Measurements from ENCODE around the gene EPHA4. TPM values are rescaled to one million over a fixed set of nuclear protein-coding genes. Genes with fewer than 3 reads are reported as not detected.

Gene EPHA4
- total RNA-seq, 2 experiments from 2014 or later, result 6.3 to 7.0 TPM

DNA sequence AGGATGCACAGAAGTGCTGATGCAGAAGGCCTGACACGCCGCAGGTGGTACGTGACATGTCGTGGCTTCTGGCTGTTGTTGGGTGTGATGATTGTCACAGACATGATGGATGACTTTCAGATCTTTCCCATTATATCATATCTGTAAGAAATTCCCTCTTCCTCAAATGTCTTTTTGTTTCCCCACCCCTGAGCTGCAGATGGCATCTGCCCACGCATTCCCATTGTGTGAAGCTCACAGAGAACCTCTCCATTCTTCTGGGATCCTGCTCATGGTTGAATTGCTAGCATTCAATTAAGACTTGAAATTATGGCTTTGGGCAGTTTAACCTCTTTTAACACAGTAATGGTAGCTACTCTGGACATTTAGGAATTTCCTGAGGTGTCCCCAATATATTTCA is 28.3 kb upstream of the EPHA4 start:
- Mint-ChIP-seq H3K27ac (no peak overlapping the region), H3K36me3 (no peaks in the 10 kb centered on the region), H3K4me3 (no peak overlapping the region), H3K27me3 (peaks cover 5% of the 10 kb centered on the region), H3K4me1 (ENCODE audit: low read depth) (no peaks in the 10 kb centered on the region), H3K9me3 (no peaks in the 10 kb centered on the region)
- intact Hi-C loops (cut with micrococcal nuclease), result no loop called here
- CTCF ChIA-PET, result interaction anchor here (0.7 kb wide), 1 partner anchor 106 kb away, joined by 3 read pairs; no protein-coding TSS in a partner anchor
- DNase-seq, result no peak
- POLR2A ChIA-PET, result no interaction called here

- H3K27ac Mint-ChIP-seq, result no peak overlapping the region
- peaks cover 11% of the 10 kb centered on the region for H3K27me3 Mint-ChIP-seq
- H3K4me1 Mint-ChIP-seq (ENCODE audit: low read depth), result no peaks in the 10 kb centered on the region
- no peak for DNase-seq
- no peaks in the 10 kb centered on the region for H3K9me3 Mint-ChIP-seq
- intact Hi-C loops (cut with micrococcal nuclease), result no loop called here
- POLR2A ChIA-PET, result no interaction called here
- no peaks in the 10 kb centered on the region for H3K36me3 Mint-ChIP-seq
- no peak overlapping the region for H3K4me3 Mint-ChIP-seq
- CTCF ChIA-PET, result no interaction called here
These were observed 24.1 kb upstream of the EPHA4 start for GRCh38 chr2:221596192-221596591.

DNA sequence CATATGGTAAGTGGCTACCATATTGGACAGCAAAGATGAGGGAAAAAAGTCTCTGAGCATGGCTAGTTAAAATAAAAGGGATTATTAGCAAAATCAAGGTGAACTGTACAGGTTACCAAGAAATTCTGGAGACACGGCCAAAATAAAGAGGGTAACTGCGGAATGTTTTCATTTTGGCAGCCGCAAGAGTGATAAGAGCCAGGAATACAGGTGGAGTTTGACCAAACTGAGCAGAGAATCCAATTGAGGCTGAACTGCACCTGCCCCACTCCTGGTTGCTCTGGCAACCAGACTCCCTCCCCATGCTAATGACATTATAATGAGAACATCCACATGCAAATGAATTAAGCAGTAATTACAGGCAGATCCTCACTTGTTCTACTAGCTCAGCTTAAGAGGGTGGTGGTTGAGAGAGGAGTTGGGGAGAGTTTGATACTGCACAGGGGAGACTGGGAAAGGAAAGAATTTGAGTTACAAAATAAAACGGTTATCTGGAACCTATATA is 18.8 kb upstream of the EPHA4 start:
- peaks cover 22% of the 10 kb centered on the region for H3K27me3 Mint-ChIP-seq
- H3K36me3 Mint-ChIP-seq, result no peaks in the 10 kb centered on the region
- H3K4me3 Mint-ChIP-seq, result no peak overlapping the region
- H3K9me3 Mint-ChIP-seq, result no peaks in the 10 kb centered on the region
- no peak overlapping the region for H3K27ac Mint-ChIP-seq
- no peaks in the 10 kb centered on the region for H3K4me1 Mint-ChIP-seq (ENCODE audit: low read depth)
- intact Hi-C loops (cut with micrococcal nuclease), result no loop called here
- no peak for DNase-seq
- ChIA-PET POLR2A (interaction anchor here (0.6 kb wide), 1 partner anchor 266 kb away, joined by 3 read pairs; no protein-coding TSS in a partner anchor), CTCF (no interaction called here)

GRCh38 chr2:221589696-221590095 is 17.6 kb upstream of the EPHA4 start:
- intact Hi-C loops (cut with micrococcal nuclease), result no loop called here
- no peak overlapping the region for H3K4me3 Mint-ChIP-seq
- no peaks in the 10 kb centered on the region for H3K4me1 Mint-ChIP-seq (ENCODE audit: low read depth)
- no peaks in the 10 kb centered on the region for H3K9me3 Mint-ChIP-seq
- no peak for DNase-seq
- H3K27ac Mint-ChIP-seq, result no peak overlapping the region
- ChIA-PET POLR2A (no interaction called here), CTCF (no interaction called here)
- H3K36me3 Mint-ChIP-seq, result no peaks in the 10 kb centered on the region
- peaks cover 28% of the 10 kb centered on the region for H3K27me3 Mint-ChIP-seq

DNA sequence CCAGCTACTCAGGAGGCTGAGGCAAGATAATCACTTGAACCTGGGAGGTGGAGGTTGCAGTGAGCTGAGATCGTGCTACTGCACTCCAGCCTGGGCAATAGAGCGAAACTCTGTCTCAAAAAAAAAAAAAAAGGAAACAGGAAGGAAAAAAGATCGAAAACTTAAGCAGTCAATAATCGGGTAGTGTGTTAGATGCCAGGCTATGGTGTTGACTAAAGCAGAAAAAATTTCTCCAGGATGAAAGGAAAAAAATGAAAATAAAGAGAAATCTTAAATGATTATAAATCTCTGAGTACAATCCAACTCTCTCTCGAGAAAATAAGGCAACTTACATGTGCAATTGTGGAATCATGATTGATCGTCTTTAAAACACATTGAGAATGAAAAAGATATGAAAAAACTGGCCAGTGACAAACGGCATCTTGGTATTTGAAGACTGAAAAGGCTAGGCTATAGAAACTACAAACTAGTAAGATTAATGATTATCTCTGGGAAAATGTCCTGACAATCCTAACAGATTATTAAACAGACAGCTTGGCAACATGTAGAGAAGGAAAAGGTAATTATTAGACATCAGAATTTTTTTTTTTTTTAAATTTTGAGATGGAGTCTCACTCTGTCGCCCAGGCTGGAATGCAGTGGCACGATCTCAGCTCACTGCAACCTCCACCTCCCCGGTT is 16.3 kb upstream of the EPHA4 start:
- no peak overlapping the region for H3K4me3 Mint-ChIP-seq
- H3K9me3 Mint-ChIP-seq, result no peaks in the 10 kb centered on the region
- H3K36me3 Mint-ChIP-seq, result no peaks in the 10 kb centered on the region
- DNase-seq, result no peak
- H3K27me3 Mint-ChIP-seq, result peaks cover 32% of the 10 kb centered on the region
- CTCF ChIA-PET, result no interaction called here
- intact Hi-C loops (cut with micrococcal nuclease), result no loop called here
- H3K27ac Mint-ChIP-seq, result no peak overlapping the region
- H3K4me1 Mint-ChIP-seq (ENCODE audit: low read depth), result no peaks in the 10 kb centered on the region
- POLR2A ChIA-PET, result no interaction called here

DNA sequence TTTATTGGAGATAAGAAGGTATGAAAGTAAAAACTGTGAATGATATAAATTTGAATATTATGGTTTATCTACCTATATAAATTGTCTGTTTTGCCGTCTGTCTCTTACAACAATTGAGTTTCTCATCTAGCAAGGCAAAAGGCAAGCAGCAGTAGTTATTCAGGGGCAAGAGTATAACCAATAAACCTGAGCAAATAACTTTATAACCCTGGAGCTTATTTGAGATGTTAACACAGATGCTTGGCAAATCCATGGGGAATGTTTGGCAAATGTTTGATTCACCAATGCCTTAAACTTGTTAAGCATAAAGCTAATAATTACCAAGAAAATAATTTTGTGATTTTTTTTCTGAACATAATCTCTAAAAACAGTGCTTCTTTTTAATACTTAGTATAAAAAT is 9.9 kb upstream of the EPHA4 start:
- CTCF ChIA-PET, result interaction anchor here (1.1 kb wide), 1 partner anchor 8 kb away, joined by 5 read pairs; no protein-coding TSS in a partner anchor
- Mint-ChIP-seq H3K27ac (no peak overlapping the region), H3K36me3 (no peaks in the 10 kb centered on the region), H3K9me3 (no peaks in the 10 kb centered on the region), H3K4me1 (ENCODE audit: low read depth) (no peaks in the 10 kb centered on the region), H3K4me3 (no peak overlapping the region), H3K27me3 (peaks cover 39% of the 10 kb centered on the region)
- intact Hi-C loops (cut with micrococcal nuclease), result no loop called here
- DNase-seq, result no peak
- POLR2A ChIA-PET, result no interaction called here

DNA sequence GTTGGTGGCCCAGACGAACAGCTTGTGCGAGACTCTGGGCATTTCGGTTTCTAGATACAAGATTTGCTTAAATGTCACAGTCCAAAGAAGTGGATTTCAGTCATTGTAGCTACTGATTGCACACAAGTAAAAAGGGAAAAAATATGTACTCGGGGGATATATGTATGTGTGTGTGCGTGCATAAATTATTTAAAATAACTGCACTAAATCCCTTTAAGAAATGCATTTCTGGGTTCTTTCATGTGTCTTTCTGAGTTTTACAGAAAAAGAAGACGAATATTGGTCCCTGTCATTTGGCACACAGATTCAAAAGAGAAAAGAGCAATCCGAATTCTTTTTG is 2.1 kb upstream of the EPHA4 start:
- Mint-ChIP-seq H3K9me3 (no peaks in the 10 kb centered on the region), H3K27ac (no peak overlapping the region), H3K27me3 (peaks cover 36% of the 10 kb centered on the region), H3K4me3 (peak overlapping the region; percentile 81), H3K36me3 (peaks cover 2% of the 10 kb centered on the region), H3K4me1 (ENCODE audit: low read depth) (peaks cover 24% of the 10 kb centered on the region)
- ChIA-PET CTCF (interaction anchor here (0.6 to 3.0 kb wide), 20 partner anchors 8 to 1353 kb away, joined by 3 to 13 read pairs (median 5); no protein-coding TSS in a partner anchor), POLR2A (no interaction called here)
- no peak for DNase-seq
- intact Hi-C loops (cut with micrococcal nuclease), result loop anchor here (5.0 to 10.0 kb wide), 8 partner anchors 112 to 1837 kb away; partner anchors contain the start of gene SGPP2

- H3K9me3 Mint-ChIP-seq, result no peaks in the 10 kb centered on the region
- peak overlapping the region; percentile 81 for H3K4me3 Mint-ChIP-seq
- ChIA-PET POLR2A (interaction anchor here (1.0 to 2.5 kb wide), 2 partner anchors 41 to 55 kb away, joined by 3 to 6 read pairs; no protein-coding TSS in a partner anchor), CTCF (interaction anchor here (0.6 to 3.0 kb wide), 29 partner anchors 8 to 1579 kb away, joined by 3 to 13 read pairs (median 3); no protein-coding TSS in a partner anchor)
- intact Hi-C loops (cut with micrococcal nuclease), result loop anchor here (1.0 to 10.0 kb wide), 10 partner anchors 111 to 1836 kb away; partner anchors contain the start of gene SGPP2
- peaks cover 2% of the 10 kb centered on the region for H3K36me3 Mint-ChIP-seq
- peaks cover 35% of the 10 kb centered on the region for H3K27me3 Mint-ChIP-seq
- peaks cover 29% of the 10 kb centered on the region for H3K4me1 Mint-ChIP-seq (ENCODE audit: low read depth)
- H3K27ac Mint-ChIP-seq, result no peak overlapping the region
- DNase-seq, result peak; percentile 86
These were observed 1.5 kb upstream of the EPHA4 start for GRCh38 chr2:221573430-221574230.

DNA sequence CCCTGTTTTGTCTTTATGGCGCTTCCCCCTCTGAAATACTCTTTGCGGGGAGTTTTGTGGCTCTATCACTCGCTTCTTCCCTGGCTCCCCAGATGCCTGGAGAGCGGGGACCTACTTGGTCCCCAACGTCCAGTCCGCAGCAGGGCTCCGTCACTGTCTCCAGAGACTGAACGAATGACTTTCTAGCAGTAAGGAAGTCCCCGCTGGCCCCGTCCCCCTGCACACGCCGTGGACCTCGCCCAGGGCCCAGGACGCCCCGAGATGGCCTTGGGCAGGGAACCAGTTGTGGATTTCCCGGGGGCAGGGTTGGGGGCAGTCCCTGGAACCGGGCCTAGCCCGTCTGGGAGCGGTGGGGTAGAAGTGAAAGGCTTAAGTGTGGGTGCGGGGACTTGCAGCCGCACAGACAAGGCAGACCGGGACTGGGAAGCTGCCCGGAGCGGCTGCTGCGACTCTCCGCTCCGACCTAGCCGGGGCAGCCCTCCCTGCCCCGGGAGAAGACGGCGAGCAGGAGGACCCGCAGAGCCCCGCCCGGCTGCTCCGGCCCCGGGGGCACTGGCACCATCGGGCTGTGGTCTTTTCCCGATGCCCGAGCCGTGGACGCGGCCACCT is 821 bp upstream of the EPHA4 start:
- Mint-ChIP-seq H3K27me3 (peaks cover 31% of the 10 kb centered on the region), H3K27ac (peak overlapping the region; percentile 11), H3K4me1 (ENCODE audit: low read depth) (peaks cover 36% of the 10 kb centered on the region), H3K36me3 (peaks cover 2% of the 10 kb centered on the region), H3K9me3 (no peaks in the 10 kb centered on the region), H3K4me3 (peak overlapping the region; percentile 81)
- ChIA-PET CTCF (interaction anchor here (0.8 to 3.0 kb wide), 22 partner anchors 7 to 887 kb away, joined by 3 to 13 read pairs (median 5); no protein-coding TSS in a partner anchor), POLR2A (interaction anchor here (1.0 to 2.5 kb wide), 2 partner anchors 40 to 55 kb away, joined by 3 to 6 read pairs; no protein-coding TSS in a partner anchor)
- intact Hi-C loops (cut with micrococcal nuclease), result loop anchor here (1.0 to 10.0 kb wide), 13 partner anchors 14 to 1836 kb away; partner anchors contain the start of gene SGPP2
- DNase-seq, result no peak

GRCh38 chr2:221571551-221572218 is 419 bp downstream of the EPHA4 start:
- intact Hi-C loops (cut with micrococcal nuclease), result loop anchor here (1.0 to 10.0 kb wide), 14 partner anchors 12 to 1834 kb away; partner anchors contain the start of gene SGPP2
- POLR2A ChIA-PET, result interaction anchor here (0.9 to 2.5 kb wide), 2 partner anchors 51 to 53 kb away, joined by 5 to 6 read pairs; no protein-coding TSS in a partner anchor
- DNase-seq, result no peak
- Mint-ChIP-seq H3K4me1 (ENCODE audit: low read depth) (peaks cover 44% of the 10 kb centered on the region), H3K36me3 (peaks cover 2% of the 10 kb centered on the region), H3K27me3 (peaks cover 22% of the 10 kb centered on the region), H3K27ac (peak overlapping the region; percentile 66), H3K9me3 (no peaks in the 10 kb centered on the region), H3K4me3 (peak overlapping the region; percentile 81)
- CTCF ChIA-PET, result interaction anchor here (0.6 to 1.0 kb wide), 4 partner anchors 12 to 1140 kb away, joined by 3 to 4 read pairs (median 3); no protein-coding TSS in a partner anchor

DNA sequence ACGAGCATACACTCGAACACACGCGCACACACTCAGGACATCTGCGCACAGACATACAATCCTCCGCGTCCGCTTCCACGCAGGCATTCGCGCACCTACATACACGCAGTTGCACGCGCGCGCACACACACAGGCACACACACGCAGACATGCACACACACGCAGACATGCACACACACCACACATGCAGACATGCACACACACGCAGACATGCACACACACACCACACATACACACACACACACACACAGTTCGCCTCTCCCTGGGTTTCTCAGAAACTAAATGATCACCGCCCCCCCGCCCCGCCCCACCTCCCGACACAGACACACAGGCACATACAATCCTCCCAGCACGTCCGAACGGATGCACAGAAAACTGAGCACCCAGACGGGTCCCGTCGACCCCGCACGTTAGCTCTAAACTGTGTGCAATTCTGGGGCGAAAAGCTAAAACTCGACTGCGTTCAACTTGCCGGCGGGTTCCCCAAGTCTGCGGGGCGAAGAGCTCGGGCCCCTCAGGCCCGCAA is 1.0 kb downstream of the EPHA4 start:
- intact Hi-C loops (cut with micrococcal nuclease), result loop anchor here (2.0 to 10.0 kb wide), 10 partner anchors 24 to 1834 kb away; partner anchors contain the start of gene SGPP2
- H3K27ac Mint-ChIP-seq, result no peak overlapping the region
- peaks cover 2% of the 10 kb centered on the region for H3K36me3 Mint-ChIP-seq
- peaks cover 48% of the 10 kb centered on the region for H3K4me1 Mint-ChIP-seq (ENCODE audit: low read depth)
- H3K27me3 Mint-ChIP-seq, result peaks cover 18% of the 10 kb centered on the region
- peak; percentile 45 for DNase-seq
- H3K4me3 Mint-ChIP-seq, result peak overlapping the region; percentile 81
- ChIA-PET CTCF (interaction anchor here (0.8 to 1.0 kb wide), 3 partner anchors 12 to 52 kb away, joined by 3 read pairs; no protein-coding TSS in a partner anchor), POLR2A (interaction anchor here (0.9 kb wide), 1 partner anchor 50 kb away, joined by 5 read pairs; no protein-coding TSS in a partner anchor)
- H3K9me3 Mint-ChIP-seq, result no peaks in the 10 kb centered on the region

Data from activated CD4-positive, alpha-beta memory T cell treated with anti-CD3 and anti-CD28 coated beads for 36 hours (primary cell).